Fibroblast of the aortic adventitia (primary cell): Measurements from ENCODE around the gene KIRREL2. TPM values are rescaled to one million over a fixed set of nuclear protein-coding genes. Genes with fewer than 3 reads are reported as not detected.

ENCODE experiments used
- DNase-seq: peaks from one replicate; pipeline ENCODE4 v3.0.0-alpha.2; 2010; ENCODE audit warnings: low read depth
- H3K4me3 ChIP-seq: 2 replicates; pipeline ENCODE4 v1.5.1; 2011; ENCODE audit warnings: low read depth, mild to moderate bottlenecking, control low read depth, low read length, moderate library complexity
- CTCF ChIP-seq: IDR thresholded peaks from 2 replicates; pipeline ENCODE4 v1.5.1; 2011; ENCODE audit warnings: mild to moderate bottlenecking, low read length, control low read depth, inconsistent platforms; ENCODE audit not compliant: insufficient read depth
- total RNA-seq: library from RNA; depleted of rRNA; stranded (reverse); fragments of >200 nt; gene quantifications from 2 replicates; pipeline ENCODE4 v1.2.3, GENCODE V29; 2012; ENCODE audit warnings: low replicate concordance

KIRREL2 gene
- total RNA-seq, 1 donor = not detected

GRCh38 chr19:35898499-35898809, 41.7 kb downstream of the KIRREL2 start:
- no peak for DNase-seq
- no peak for TF ChIP-seq CTCF
- H3K4me3 ChIP-seq = peak overlapping the region; percentile 78

GRCh38 chr19:35899547-35900214, 43.0 kb downstream of the KIRREL2 start:
- DNase-seq = peak; percentile 76
- TF ChIP-seq CTCF = no peak
- peak overlapping the region; percentile 78 for H3K4me3 ChIP-seq

GRCh38 chr19:35901055-35901644, 44.4 kb downstream of the KIRREL2 start:
- peak; percentile 59 for DNase-seq
- H3K4me3 ChIP-seq = no peak overlapping the region
- TF ChIP-seq CTCF = no peak

- no peak for TF ChIP-seq CTCF
- H3K4me3 ChIP-seq = no peak within 1 kb of the TSS
- DNase-seq = peak; percentile 65
Measured at GRCh38 chr19:35901854-35902661, 45.3 kb downstream of the KIRREL2 start, which contains the start of gene HCST. HCST (plus strand) TSS chr19:35902529; CDS start chr19:35902594, 65 bp downstream.

- no peak for TF ChIP-seq CTCF
- H3K4me3 ChIP-seq = no peak overlapping the region
- no peak for DNase-seq
Measured at GRCh38 chr19:35902870-35903475, 46.3 kb downstream of the KIRREL2 start.

GRCh38 chr19:35903550-35904179, 47.0 kb downstream of the KIRREL2 start:
- no peak for TF ChIP-seq CTCF
- peak overlapping the region; percentile 22 for H3K4me3 ChIP-seq
- DNase-seq = peak; percentile 27
